Measurements from ENCODE around the gene SREBF1.

Gene SREBF1

GRCh38 chr17:17819111-17819510 lies 17.7 kb downstream of the SREBF1 start:
- DNase-seq (ENCODE audit: low spot score), result no peak
- H3K4me1 Mint-ChIP-seq (ENCODE audit: low read depth), result peaks cover 41% of the 10 kb centered on the region
- H3K27ac Mint-ChIP-seq, result peak overlapping the region; percentile 47
- H3K36me3 Mint-ChIP-seq (ENCODE audit: low read depth), result peaks cover 59% of the 10 kb centered on the region
- no peaks in the 10 kb centered on the region for H3K27me3 Mint-ChIP-seq (ENCODE audit: low read depth)
- H3K9me3 Mint-ChIP-seq, result no peaks in the 10 kb centered on the region
- H3K4me3 Mint-ChIP-seq, result peak overlapping the region; percentile 8

GRCh38 chr17:17818088-17818526 lies 18.7 kb downstream of the SREBF1 start:
- Mint-ChIP-seq H3K4me1 (ENCODE audit: low read depth) (peaks cover 39% of the 10 kb centered on the region), H3K36me3 (ENCODE audit: low read depth) (peaks cover 60% of the 10 kb centered on the region), H3K27me3 (ENCODE audit: low read depth) (no peaks in the 10 kb centered on the region), H3K27ac (no peak overlapping the region), H3K4me3 (no peak overlapping the region), H3K9me3 (no peaks in the 10 kb centered on the region)
- no peak for DNase-seq (ENCODE audit: low spot score)

- Mint-ChIP-seq H3K27ac (no peak overlapping the region), H3K36me3 (ENCODE audit: low read depth) (peaks cover 60% of the 10 kb centered on the region)
Measured at GRCh38 chr17:17817552-17817947, 19.2 kb downstream of the SREBF1 start.

DNA sequence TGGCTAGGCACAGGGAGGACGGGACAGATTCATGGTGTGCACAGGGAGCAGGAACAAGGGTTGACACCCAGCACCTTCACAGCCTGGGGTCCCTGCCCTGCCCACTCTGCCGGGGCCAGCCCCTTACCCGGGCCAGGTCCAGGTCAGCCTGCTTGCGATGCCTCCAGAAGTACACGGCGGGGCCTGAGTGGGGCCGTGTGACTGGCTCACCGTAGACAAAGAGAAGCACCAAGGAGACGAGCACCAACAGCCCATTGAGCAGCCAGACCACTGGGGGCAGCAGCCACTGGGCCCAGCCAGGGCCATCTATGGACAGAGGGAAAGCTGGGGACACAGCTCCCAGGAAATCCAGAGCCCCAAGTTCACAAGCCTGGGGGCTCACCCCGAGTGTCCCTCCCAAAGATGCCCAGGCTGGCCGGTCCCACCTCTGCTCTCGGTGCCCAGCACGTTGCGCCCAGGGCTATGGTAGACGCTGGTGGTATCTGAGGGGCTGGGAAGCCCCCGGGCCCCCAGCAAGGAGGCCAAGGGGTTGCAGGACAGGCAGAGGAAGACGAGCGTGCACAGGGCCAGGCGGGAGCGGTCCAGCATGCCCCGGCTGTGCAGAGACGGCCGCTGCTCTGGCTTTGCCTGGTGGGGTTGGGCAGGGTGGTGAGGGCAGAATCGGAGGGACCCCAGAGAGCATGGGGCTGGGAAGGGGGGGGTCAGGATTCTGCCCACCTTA lies 19.8 kb downstream of the SREBF1 start:
- Mint-ChIP-seq H3K4me1 (ENCODE audit: low read depth) (peaks cover 33% of the 10 kb centered on the region), H3K27me3 (ENCODE audit: low read depth) (no peaks in the 10 kb centered on the region), H3K36me3 (ENCODE audit: low read depth) (peaks cover 59% of the 10 kb centered on the region), H3K9me3 (no peaks in the 10 kb centered on the region), H3K4me3 (no peak overlapping the region), H3K27ac (no peak overlapping the region)
- DNase-seq (ENCODE audit: low spot score), result no peak

More at GRCh38 chr17:17817552-17817947, 19.2 kb downstream of the SREBF1 start:
- H3K9me3 Mint-ChIP-seq, result no peaks in the 10 kb centered on the region
- H3K27me3 Mint-ChIP-seq (ENCODE audit: low read depth), result no peaks in the 10 kb centered on the region
- H3K4me3 Mint-ChIP-seq, result no peak overlapping the region
- no peak for DNase-seq (ENCODE audit: low spot score)
- peaks cover 38% of the 10 kb centered on the region for H3K4me1 Mint-ChIP-seq (ENCODE audit: low read depth)

DNA sequence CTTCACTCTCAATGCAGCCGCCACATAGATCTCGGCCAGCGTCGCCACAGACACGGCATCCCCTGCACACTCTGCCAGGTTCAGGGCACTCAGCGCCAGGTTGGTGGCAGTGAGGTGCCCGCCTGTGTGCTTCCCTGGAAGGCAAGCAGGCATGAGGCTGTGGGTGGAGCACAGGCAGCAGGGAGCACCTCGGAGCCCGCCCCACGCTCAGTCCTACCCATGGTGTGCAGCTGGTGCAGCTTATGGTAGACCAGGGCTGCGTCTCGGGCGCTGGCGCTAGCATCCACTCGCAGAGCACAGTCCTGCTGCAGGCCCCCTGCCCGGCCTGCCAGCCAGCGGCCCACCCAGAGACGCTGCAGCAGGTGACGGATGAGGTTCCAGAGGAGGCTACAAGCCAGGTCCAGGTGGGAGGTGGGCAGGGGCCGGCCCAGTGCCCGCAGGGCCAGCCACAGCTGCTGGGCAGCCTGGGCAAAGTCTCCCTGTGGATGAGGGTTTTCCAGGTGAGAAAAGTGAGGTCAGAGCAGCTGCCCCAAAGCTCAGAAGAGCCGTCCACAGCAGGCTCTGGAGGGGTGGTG lies 20.5 kb downstream of the SREBF1 start:
- Mint-ChIP-seq H3K4me3 (no peak overlapping the region), H3K27me3 (ENCODE audit: low read depth) (no peaks in the 10 kb centered on the region), H3K27ac (no peak overlapping the region), H3K4me1 (ENCODE audit: low read depth) (peaks cover 26% of the 10 kb centered on the region), H3K36me3 (ENCODE audit: low read depth) (peaks cover 63% of the 10 kb centered on the region), H3K9me3 (no peaks in the 10 kb centered on the region)
- DNase-seq (ENCODE audit: low spot score), result no peak

DNA sequence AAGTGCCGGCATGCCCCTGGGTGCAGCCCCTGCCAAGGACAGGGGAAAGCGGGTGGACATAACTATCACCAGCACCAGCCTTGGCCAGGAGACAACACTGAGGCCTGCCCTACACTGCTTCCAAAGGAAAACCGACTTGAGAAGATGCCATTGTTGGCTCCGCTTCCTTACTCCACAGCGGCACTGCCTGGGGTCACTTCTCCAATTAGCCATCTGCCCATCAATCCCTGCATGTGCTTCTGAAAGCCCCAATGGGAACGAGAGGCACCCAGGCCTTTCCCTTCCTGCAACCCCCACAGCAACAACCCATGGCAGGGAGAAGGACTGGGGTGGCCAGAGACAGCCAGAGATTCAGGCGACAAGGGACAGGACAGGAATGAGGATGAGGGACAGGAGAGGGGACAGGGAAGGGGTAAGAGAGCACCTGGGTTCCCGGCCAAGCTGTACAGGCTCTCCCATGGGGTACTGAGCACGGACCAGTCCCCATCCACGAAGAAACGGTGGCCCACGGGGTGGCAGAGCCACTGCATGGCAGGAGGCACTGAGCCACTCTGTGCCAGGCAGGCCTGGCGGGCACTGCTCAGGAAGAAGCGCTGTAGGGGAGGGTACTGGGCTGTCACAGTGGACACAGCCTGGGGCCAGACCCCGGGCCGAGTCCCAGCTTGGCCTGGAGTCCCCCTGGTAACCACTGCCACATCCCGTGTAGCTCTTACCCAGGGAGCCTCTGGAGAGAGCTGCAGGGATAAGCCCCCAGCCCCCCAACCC lies 21.2 kb downstream of the SREBF1 start:
- H3K9me3 Mint-ChIP-seq, result no peaks in the 10 kb centered on the region
- H3K4me1 Mint-ChIP-seq (ENCODE audit: low read depth), result peaks cover 21% of the 10 kb centered on the region
- H3K27ac Mint-ChIP-seq, result peak overlapping the region; percentile 52
- DNase-seq (ENCODE audit: low spot score), result no peak
- H3K4me3 Mint-ChIP-seq, result no peak overlapping the region
- peaks cover 62% of the 10 kb centered on the region for H3K36me3 Mint-ChIP-seq (ENCODE audit: low read depth)
- no peaks in the 10 kb centered on the region for H3K27me3 Mint-ChIP-seq (ENCODE audit: low read depth)

GRCh38 chr17:17815062-17815406 lies 21.8 kb downstream of the SREBF1 start:
- Mint-ChIP-seq H3K27me3 (ENCODE audit: low read depth) (no peaks in the 10 kb centered on the region), H3K36me3 (ENCODE audit: low read depth) (peaks cover 57% of the 10 kb centered on the region), H3K27ac (no peak overlapping the region), H3K4me3 (no peak overlapping the region), H3K4me1 (ENCODE audit: low read depth) (peaks cover 17% of the 10 kb centered on the region), H3K9me3 (no peaks in the 10 kb centered on the region)
- no peak for DNase-seq (ENCODE audit: low spot score)

DNA sequence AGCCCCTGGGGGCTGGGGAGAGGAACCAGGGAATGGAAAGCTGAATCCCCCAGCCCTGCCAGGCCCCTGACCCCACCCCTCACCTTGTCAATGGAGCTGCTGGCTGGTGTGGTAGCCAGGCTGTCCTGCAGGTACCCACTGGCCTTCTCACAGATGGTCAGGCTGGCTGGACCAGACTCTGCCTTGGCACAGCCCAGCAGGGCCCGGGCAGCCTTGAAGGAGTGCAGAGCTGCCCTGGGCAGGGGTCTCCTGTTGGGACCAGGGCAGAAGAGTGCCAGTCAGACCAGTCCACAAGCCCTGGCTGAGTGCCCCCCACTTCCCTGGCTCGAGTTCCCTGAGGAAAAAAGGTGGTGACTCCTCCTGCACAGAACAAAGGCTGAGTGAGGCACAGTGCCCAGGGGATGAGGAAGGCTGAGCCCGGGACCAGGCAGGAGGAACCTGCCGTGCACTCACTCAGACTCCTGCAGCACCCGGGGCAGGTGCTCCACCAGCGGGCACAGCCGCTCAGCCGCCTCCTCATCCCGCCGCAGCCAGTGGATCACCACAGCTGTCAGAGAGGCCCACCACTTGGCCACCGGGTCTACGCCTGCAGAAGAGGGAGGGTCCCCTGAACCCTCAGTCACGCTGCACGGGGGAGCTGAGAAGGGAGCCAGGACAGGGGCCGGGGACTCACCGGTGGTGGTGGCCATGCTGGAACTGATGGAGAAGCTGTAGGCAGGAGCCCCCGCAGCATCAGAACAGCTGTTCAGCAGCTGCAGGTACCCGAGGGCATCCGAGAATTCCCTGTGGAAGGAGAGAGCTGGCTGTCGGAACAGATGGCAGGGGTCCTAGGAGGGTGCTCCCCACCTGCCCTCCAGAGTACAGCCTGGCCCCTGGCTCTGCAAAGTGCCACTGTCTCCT lies 22.4 kb downstream of the SREBF1 start:
- no peak for DNase-seq (ENCODE audit: low spot score)
- Mint-ChIP-seq H3K27ac (no peak overlapping the region), H3K36me3 (ENCODE audit: low read depth) (peaks cover 53% of the 10 kb centered on the region), H3K4me3 (no peak overlapping the region), H3K4me1 (ENCODE audit: low read depth) (peaks cover 11% of the 10 kb centered on the region), H3K9me3 (no peaks in the 10 kb centered on the region), H3K27me3 (ENCODE audit: low read depth) (no peaks in the 10 kb centered on the region)

- Mint-ChIP-seq H3K4me1 (ENCODE audit: low read depth) (peaks cover 10% of the 10 kb centered on the region), H3K9me3 (no peaks in the 10 kb centered on the region), H3K36me3 (ENCODE audit: low read depth) (peaks cover 47% of the 10 kb centered on the region), H3K4me3 (no peak overlapping the region), H3K27ac (no peak overlapping the region), H3K27me3 (ENCODE audit: low read depth) (no peaks in the 10 kb centered on the region)
- DNase-seq (ENCODE audit: low spot score), result no peak
Measured at GRCh38 chr17:17813725-17814095, 23.1 kb downstream of the SREBF1 start.

DNA sequence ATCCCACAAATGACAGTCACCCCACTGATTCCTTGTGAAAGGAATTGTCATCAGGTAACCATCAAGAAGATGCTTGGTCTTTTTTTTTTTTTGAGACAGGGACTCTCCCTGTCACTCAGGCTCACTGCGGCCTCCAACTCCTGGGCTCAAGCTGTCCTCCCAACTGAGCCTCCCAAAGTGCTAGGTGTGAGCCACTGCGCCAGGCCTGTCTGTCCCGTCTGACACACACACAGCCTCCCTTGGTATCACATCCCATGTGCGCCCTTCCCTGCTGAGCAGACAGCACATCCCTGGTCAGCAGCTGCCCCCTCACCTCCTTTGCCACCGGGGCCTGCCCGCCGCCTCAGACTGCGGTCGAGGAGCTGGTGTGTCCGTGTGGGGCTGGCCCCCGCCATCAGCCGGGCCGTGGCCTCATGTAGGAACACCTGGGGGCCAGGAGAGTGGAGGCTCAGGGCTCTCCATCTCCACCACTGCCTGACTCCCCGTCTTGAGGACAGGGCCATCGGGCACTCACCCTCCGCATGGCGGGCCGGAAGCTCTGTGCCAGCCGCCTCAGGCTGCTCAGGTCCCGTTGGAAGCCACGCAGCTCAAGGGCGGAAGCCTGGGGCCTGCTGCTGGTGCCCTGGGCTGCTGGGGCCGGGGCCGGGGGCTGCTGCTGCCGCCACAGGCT lies 23.6 kb downstream of the SREBF1 start:
- no peak for DNase-seq (ENCODE audit: low spot score)
- no peak overlapping the region for H3K27ac Mint-ChIP-seq
- H3K27me3 Mint-ChIP-seq (ENCODE audit: low read depth), result no peaks in the 10 kb centered on the region
- peaks cover 43% of the 10 kb centered on the region for H3K36me3 Mint-ChIP-seq (ENCODE audit: low read depth)
- H3K4me1 Mint-ChIP-seq (ENCODE audit: low read depth), result peaks cover 7% of the 10 kb centered on the region
- no peaks in the 10 kb centered on the region for H3K9me3 Mint-ChIP-seq
- no peak overlapping the region for H3K4me3 Mint-ChIP-seq

GRCh38 chr17:17812211-17813054 lies 24.4 kb downstream of the SREBF1 start:
- Mint-ChIP-seq H3K36me3 (ENCODE audit: low read depth) (peaks cover 36% of the 10 kb centered on the region), H3K4me3 (no peak overlapping the region), H3K27me3 (ENCODE audit: low read depth) (no peaks in the 10 kb centered on the region), H3K9me3 (no peaks in the 10 kb centered on the region), H3K4me1 (ENCODE audit: low read depth) (peaks cover 5% of the 10 kb centered on the region), H3K27ac (no peak overlapping the region)
- peak; percentile 49 for DNase-seq (ENCODE audit: low spot score)

DNA sequence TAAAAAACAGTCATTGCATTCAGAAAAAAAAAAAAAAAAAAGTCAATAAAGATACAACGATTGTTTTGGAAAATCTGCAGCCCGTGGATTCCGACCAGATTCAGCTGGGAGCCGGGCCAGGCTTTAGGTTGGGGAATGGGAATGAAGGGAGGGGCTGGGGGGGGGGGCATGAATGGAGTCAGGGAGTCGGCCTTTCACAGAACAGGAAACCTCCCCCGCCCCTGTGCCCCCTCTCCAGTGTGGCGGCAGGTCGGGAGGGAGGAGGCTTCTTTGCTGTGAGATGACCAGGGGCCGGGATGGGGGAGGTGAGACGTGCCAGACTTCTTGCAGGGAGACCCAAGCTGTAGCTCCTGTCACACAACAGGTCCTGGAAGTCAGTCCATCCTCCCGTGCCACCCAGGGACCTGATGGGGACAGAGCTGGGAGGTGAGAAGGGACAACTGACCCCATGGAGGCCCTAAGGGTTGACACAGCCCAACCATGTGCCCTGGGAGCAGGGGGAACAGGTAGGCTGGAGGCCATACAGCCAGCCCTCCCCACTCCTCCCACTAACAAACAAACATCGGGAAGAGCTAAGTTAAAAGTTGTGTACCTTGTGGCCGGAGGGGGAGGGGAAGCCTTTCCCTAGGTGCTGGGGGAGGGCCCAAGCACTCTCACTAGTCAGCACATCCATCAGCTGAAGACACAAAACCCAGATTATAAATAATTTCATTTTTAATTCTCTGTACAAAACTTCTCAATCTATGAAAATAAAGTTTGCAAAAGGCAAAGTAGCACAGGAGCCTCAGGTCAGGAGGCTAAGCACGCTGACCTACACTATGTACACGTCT lies 25.2 kb downstream of the SREBF1 start:
- peak overlapping the region; percentile 26 for H3K27ac Mint-ChIP-seq
- H3K4me3 Mint-ChIP-seq, result no peak overlapping the region
- peaks cover 5% of the 10 kb centered on the region for H3K4me1 Mint-ChIP-seq (ENCODE audit: low read depth)
- H3K9me3 Mint-ChIP-seq, result no peaks in the 10 kb centered on the region
- H3K27me3 Mint-ChIP-seq (ENCODE audit: low read depth), result no peaks in the 10 kb centered on the region
- no peak for DNase-seq (ENCODE audit: low spot score)
- H3K36me3 Mint-ChIP-seq (ENCODE audit: low read depth), result peaks cover 35% of the 10 kb centered on the region
